Keratinocyte (primary cell): ENCODE data around the gene COMMD6. TPM values are rescaled to one million over a fixed set of nuclear protein-coding genes. Genes with fewer than 3 reads are reported as not detected.
"Not testable (repeated sequence)": the region's sequence is repeated elsewhere in the genome, so short reads cannot be mapped to it uniquely, and the experiment has no call there.

Experiments
- DNase-seq: peaks from one replicate; pipeline ENCODE4 v3.0.0-alpha.2; 2011; ENCODE audit warnings: low read depth, missing footprints, low spot score
- FAIRE-seq: peaks from 2 replicates; lab custom pipeline; 2011; peaks lifted over from hg19 to GRCh38; lab: Jason Lieb, UNC
- H2AFZ ChIP-seq: 2 replicates; pipeline ENCODE4 v1.6.0; 2012; ENCODE audit warnings: low read length, control low read depth, inconsistent platforms; ENCODE audit not compliant: control insufficient read depth
- H3K27ac ChIP-seq: 2 replicates; pipeline ENCODE4 v1.5.1; 2011; ENCODE audit warnings: low read length; ENCODE audit not compliant: control insufficient read depth, insufficient read depth
- H3K27me3 ChIP-seq: 3 replicates; pipeline ENCODE4 v1.6.0; 2011; ENCODE audit warnings: low read length; ENCODE audit not compliant: control insufficient read depth, insufficient read depth; ENCODE audit errors: extremely low read depth
- H3K36me3 ChIP-seq, 2 experiments: 2 replicates in 1 of 2; 3 replicates in 1 of 2; pipeline ENCODE4 v1.5.1; 2011; ENCODE audit warnings: low read length in 2 of 2, mild to moderate bottlenecking in 1 of 2; ENCODE audit not compliant: control insufficient read depth in 2 of 2, insufficient read depth in 2 of 2; ENCODE audit errors: extremely low read depth in 1 of 2
- H3K4me1 ChIP-seq: 3 replicates; pipeline ENCODE4 v1.5.1; 2011; ENCODE audit warnings: low read length; ENCODE audit not compliant: control insufficient read depth, insufficient read depth; ENCODE audit errors: extremely low read depth
- H3K4me2 ChIP-seq: 3 replicates; pipeline ENCODE4 v1.6.0; 2011; ENCODE audit warnings: low read depth, low read length; ENCODE audit not compliant: control insufficient read depth, insufficient read depth; ENCODE audit errors: extremely low read depth
- H3K4me3 ChIP-seq, 3 experiments: fragments of 200-600 bp in 1 of 3; sonication (generic) in 1 of 3; 2 replicates in 2 of 3; 3 replicates in 1 of 3; pipeline ENCODE4 v1.5.1; 2011 to 2016; ENCODE audit warnings: low read length in 3 of 3, mild to moderate bottlenecking in 3 of 3, control low read depth in 2 of 3, inconsistent platforms in 1 of 3, low read depth in 1 of 3, mixed read lengths in 1 of 3, mixed run types in 1 of 3, moderate library complexity in 1 of 3; ENCODE audit not compliant: control insufficient read depth in 2 of 3, insufficient read depth in 2 of 3; ENCODE audit errors: extremely low read depth in 1 of 3
- H3K79me2 ChIP-seq: 2 replicates; pipeline ENCODE4 v1.6.0; 2012; ENCODE audit warnings: low read length; ENCODE audit not compliant: control insufficient read depth, insufficient read depth
- H3K9ac ChIP-seq: 3 replicates; pipeline ENCODE4 v1.6.0; 2011; ENCODE audit warnings: low read length; ENCODE audit not compliant: control insufficient read depth, insufficient read depth; ENCODE audit errors: extremely low read depth
- H3K9me1 ChIP-seq: 3 replicates; pipeline ENCODE4 v1.6.0; 2011; ENCODE audit warnings: low read length; ENCODE audit not compliant: control insufficient read depth, insufficient read depth; ENCODE audit errors: extremely low read depth
- H3K9me3 ChIP-seq: 2 replicates; pipeline ENCODE4 v1.5.1; 2012; ENCODE audit warnings: low read depth, low read length; ENCODE audit not compliant: control insufficient read depth
- H4K20me1 ChIP-seq: 3 replicates; pipeline ENCODE4 v1.6.0; 2011; ENCODE audit warnings: low read length; ENCODE audit not compliant: control insufficient read depth, insufficient read depth; ENCODE audit errors: extremely low read depth
- CTCF ChIP-seq, 3 experiments: IDR thresholded peaks in 1 of 3; conservative IDR thresholded peaks in 1 of 3; optimal IDR thresholded peaks in 1 of 3; 2 replicates in 2 of 3; 3 replicates in 1 of 3; pipeline versions ENCODE3 to v1.5.1; 2011; ENCODE audit warnings: low read length in 3 of 3, mild to moderate bottlenecking in 3 of 3, moderate library complexity in 2 of 3, control low read depth in 1 of 3, inconsistent platforms in 1 of 3; ENCODE audit not compliant: insufficient read depth in 2 of 3; ENCODE audit errors: extremely low read depth in 1 of 3
- EZH2 ChIP-seq: IDR thresholded peaks from one replicate; pipeline ENCODE4 v1.6.1; 2012; ENCODE audit warnings: inconsistent platforms, mild to moderate bottlenecking, low read length, moderate library complexity
- dilution Hi-C: fragments of 300-500 bp; cut with MboI; formaldehyde crosslinking; loops from one replicate; pipeline ENCODE4 v1.7.0; 2020; ENCODE audit warnings: low sequenced_read_pairs; ENCODE audit not compliant: extremely low pct_ligation_motif_present
- polyA plus RNA-seq, 5 experiments: library from polyadenylated mRNA; depleted of rRNA in 3 of 5; stranded (reverse) in 3 of 5; stranded (forward) in 1 of 5; unstranded in 1 of 5; fragments of >200 nt; gene quantifications; 1 replicate in 1 of 5; 2 replicates in 3 of 5; 3 replicates in 1 of 5; pipeline versions ENCODE4 v1.2.1 to v1.2.3, GENCODE V29; 2011 to 2012; ENCODE audit warnings: missing spikeins in 2 of 5, low read depth in 1 of 5, low replicate concordance in 1 of 5

The COMMD6 gene
- polyA plus RNA-seq, 1 donor (not counting 4 experiments of a cell fraction or from before 2014, with no cell fraction given) = 403 TPM

GRCh38 chr13:75547917-75548316 is 10.3 kb upstream of the COMMD6 start:
- Histone ChIP-seq H3K9me1 (no peaks in the 10 kb centered on the region), H3K27ac (no peak overlapping the region), H4K20me1 (no peaks in the 10 kb centered on the region), H3K4me2 (no peak overlapping the region), H3K27me3 (no peaks in the 10 kb centered on the region), H3K9ac (no peak overlapping the region), H3K36me3 (no peaks in the 10 kb centered on the region), H3K79me2 (peaks cover 31% of the 10 kb centered on the region), H2AFZ (no peak overlapping the region), H3K4me1 (peaks cover 22% of the 10 kb centered on the region), H3K4me3 (no peak overlapping the region), H3K9me3 (no peaks in the 10 kb centered on the region)
- FAIRE-seq = no peak
- no peak for DNase-seq
- dilution Hi-C loops = no loop called here
- TF ChIP-seq CTCF (optimal IDR thresholded peaks at IDR 0.05 in 1 of 3, IDR thresholded peaks at IDR 0.05 in 1 of 3, conservative IDR thresholded peaks at IDR 0.05 in 1 of 3; ENCODE audit: extremely low read depth in 1 of 3, insufficient read depth in 2 of 3, low read length in 3 of 3) (no peak), EZH2 (no peak)

GRCh38 chr13:75545386-75545785 is 7.7 kb upstream of the COMMD6 start:
- H3K27me3 ChIP-seq, H3K9me3 ChIP-seq, H3K27ac ChIP-seq, H3K79me2 ChIP-seq, H3K9ac ChIP-seq, FAIRE-seq, H3K4me1 ChIP-seq, H3K9me1 ChIP-seq, DNase-seq, H3K4me2 ChIP-seq, H2AFZ ChIP-seq, H3K4me3 ChIP-seq, H3K36me3 ChIP-seq, H4K20me1 ChIP-seq, dilution Hi-C loops: not testable (repeated sequence)

- Histone ChIP-seq H3K9me1 (no peaks in the 10 kb centered on the region), H4K20me1 (no peaks in the 10 kb centered on the region), H3K9me3 (no peaks in the 10 kb centered on the region), H3K4me2 (no peak overlapping the region), H3K36me3 (no peaks in the 10 kb centered on the region), H3K27ac (no peak overlapping the region), H3K4me3 (no peak overlapping the region), H3K27me3 (no peaks in the 10 kb centered on the region), H3K9ac (no peak overlapping the region), H3K79me2 (peaks cover 2% of the 10 kb centered on the region), H3K4me1 (peaks cover 9% of the 10 kb centered on the region), H2AFZ (no peak overlapping the region)
- no peak for DNase-seq
- dilution Hi-C loops = no loop called here
- TF ChIP-seq CTCF (optimal IDR thresholded peaks at IDR 0.05 in 1 of 3, IDR thresholded peaks at IDR 0.05 in 1 of 3, conservative IDR thresholded peaks at IDR 0.05 in 1 of 3; ENCODE audit: extremely low read depth in 1 of 3, insufficient read depth in 2 of 3, low read length in 3 of 3) (no peak), EZH2 (no peak)
- no peak for FAIRE-seq
Observed at GRCh38 chr13:75544681-75545330, 7.2 kb upstream of the COMMD6 start.
